K562 (cell line): ENCODE data around the gene SORCS1. TPM values are rescaled to one million over a fixed set of nuclear protein-coding genes. Genes with fewer than 3 reads are reported as not detected.

Source experiments
- CBX5 ChIP-seq: IDR thresholded peaks from 2 replicates; pipeline ENCODE4 v1.6.1; 2014; ENCODE audit warnings: low read depth, borderline replicate concordance
- DDX20 ChIP-seq: fragments of 450-650 bp; IDR thresholded peaks from 2 replicates; pipeline ENCODE4 v1.6.1; 2016; ENCODE audit warnings: missing genetic modification characterization, low read depth, mild to moderate bottlenecking, missing compliant biosample characterization, moderate library complexity
- EHMT2 ChIP-seq: fragments of 450-650 bp; IDR thresholded peaks from 2 replicates; pipeline ENCODE4 v1.6.1; 2018; ENCODE audit warnings: antibody characterized with exemption
- ETS1 ChIP-seq: conservative IDR thresholded peaks from 2 replicates; pipeline ENCODE4 v1.6.1; 2011; ENCODE audit warnings: low read depth, mild to moderate bottlenecking, low read length; ENCODE audit not compliant: control insufficient read depth
- FOXO4 ChIP-seq: fragments of 450-650 bp; formaldehyde crosslinking; IDR thresholded peaks from 2 replicates; pipeline ENCODE4 v1.4.0; 2020; ENCODE audit warnings: mild to moderate bottlenecking, moderate library complexity
- GATAD2B ChIP-seq: fragments of 450-650 bp; IDR thresholded peaks from 2 replicates; pipeline ENCODE4 v1.6.1; 2017; ENCODE audit warnings: mild to moderate bottlenecking, borderline replicate concordance
- JUND ChIP-seq, 2 experiments: IDR thresholded peaks; 2 replicates in 1 of 2; 3 replicates in 1 of 2; pipeline ENCODE4 v1.6.1; 2011; ENCODE audit warnings: borderline replicate concordance in 2 of 2, low read depth in 2 of 2, low read length in 2 of 2, improper control_type of control experiment in 1 of 2, missing biosample characterization in 1 of 2, missing genetic modification characterization in 1 of 2, missing genetic modification reagents in 1 of 2
- KDM2B ChIP-seq: fragments of 250-450 bp; sonication (Bioruptor Pico); IDR thresholded peaks from 2 replicates; pipeline ENCODE4 v1.8.0; 2021; ENCODE audit warnings: mild to moderate bottlenecking, moderate library complexity
- MITF ChIP-seq: IDR thresholded peaks from 2 replicates; pipeline ENCODE4 v1.6.1; 2014; ENCODE audit warnings: antibody characterized with exemption
- NCOA4 ChIP-seq: fragments of 450-650 bp; IDR thresholded peaks from 2 replicates; pipeline ENCODE4 v1.6.1; 2018; ENCODE audit warnings: mild to moderate bottlenecking; ENCODE audit not compliant: partially characterized antibody
- PHB ChIP-seq: fragments of 250-450 bp; sonication (Bioruptor Pico); IDR thresholded peaks from 2 replicates; pipeline ENCODE4 v1.5.0; 2021
- PHF20 ChIP-seq: fragments of 450-650 bp; IDR thresholded peaks from 2 replicates; pipeline ENCODE4 v1.6.1; 2018; ENCODE audit not compliant: partially characterized antibody
- SIRT6 ChIP-seq: IDR thresholded peaks from one replicate; pipeline ENCODE4 v1.6.1; 2012; ENCODE audit warnings: low read depth, mild to moderate bottlenecking, control low read depth, inconsistent platforms, low read length, moderate library complexity
- SRSF3 ChIP-seq: fragments of 200-400 bp; formaldehyde crosslinking; IDR thresholded peaks from 2 replicates; pipeline ENCODE4 v1.6.1; 2016; ENCODE audit warnings: mild to moderate bottlenecking, low read length, moderate library complexity; ENCODE audit not compliant: insufficient read depth
- STAT5B ChIP-seq: fragments of 250-450 bp; sonication (Bioruptor Pico); IDR thresholded peaks from 2 replicates; pipeline ENCODE4 v1.8.0; 2021; ENCODE audit warnings: mild to moderate bottlenecking, inconsistent platforms
- TBL1XR1 ChIP-seq, 2 experiments: IDR thresholded peaks; 2 replicates each; pipeline ENCODE4 v1.6.1; 2012; ENCODE audit warnings: improper control_type of control experiment in 2 of 2, low read length in 2 of 2, mild to moderate bottlenecking in 1 of 2
- VEZF1 ChIP-seq: fragments of 200-800 bp; sonication (Bioruptor generic); IDR thresholded peaks from 2 replicates; pipeline ENCODE4 v1.6.1; 2017; ENCODE audit warnings: missing genetic modification characterization, missing compliant biosample characterization
- ZC3H11A ChIP-seq: IDR thresholded peaks from 2 replicates; pipeline ENCODE4 v1.6.1; 2012; ENCODE audit warnings: low read depth, low read length, improper control_type of control experiment
- ZKSCAN8 ChIP-seq: fragments of 200-800 bp; sonication (Bioruptor generic); IDR thresholded peaks from 2 replicates; pipeline ENCODE4 v1.6.1; 2016; ENCODE audit warnings: missing genetic modification characterization, missing compliant biosample characterization
- ZNF146 ChIP-seq: IDR thresholded peaks from one replicate; pipeline ENCODE4 v1.6.1; 2018; ENCODE audit warnings: missing compliant biosample characterization; ENCODE audit not compliant: unreplicated experiment
- ZNF436 ChIP-seq: fragments of 250-450, 450-650 bp; sonication (Bioruptor Pico); formaldehyde crosslinking; IDR thresholded peaks from 2 replicates; pipeline ENCODE4 v1.7.0; 2020; ENCODE audit warnings: mild to moderate bottlenecking
- polyA plus RNA-seq, 8 experiments: library from polyadenylated mRNA; depleted of rRNA in 4 of 8; stranded (reverse) in 5 of 8; unstranded in 3 of 8; fragments of >200 nt; fragmentation: Nextera tagmentation in 2 of 8; fragmentation: Illumina TruSeq in 1 of 8; extraction: Ambion mirVana in 2 of 8; extraction: Trizol in 1 of 8; gene quantifications; 2 replicates each; pipeline versions ENCODE4 v1.2.1 to v1.2.3, GENCODE V29; 2011 to 2014; ENCODE audit warnings: inconsistent platforms in 1 of 8, missing spikeins in 1 of 8
- total RNA-seq, 7 experiments: library from RNA; depleted of rRNA in 6 of 7; stranded (reverse); fragments of >200 nt in 6 of 7; fragmentation: Illumina TruSeq in 2 of 7; extraction: Trizol in 2 of 7; gene quantifications; 2 replicates each; pipeline versions ENCODE4 v1.2.1 to v1.2.3, GENCODE V29; 2011 to 2021; ENCODE audit warnings: low replicate concordance in 1 of 7

The SORCS1 gene
- total and polyA plus RNA-seq, 9 of the 15 experiments (the other 6 are each of a cell fraction or from before 2014, with no cell fraction given): 1.5 to 3.9 (median 2.7) TPM

- TF ChIP-seq JUND (IDR thresholded peaks at IDR 0.05; ENCODE audit: borderline replicate concordance, low read depth, low read length) (peak; percentile 41; the same call in 1 of the 2 replicates), JUND (tag; IDR thresholded peaks at IDR 0.05; ENCODE audit: borderline replicate concordance, low read depth, low read length) (no peak; the same call in 2 of the 3 replicates), PHF20 (no peak), STAT5B (no peak), ZNF436 (CRISPR knock-in tag) (no peak), EHMT2 (no peak), MITF (no peak), SRSF3 (no peak), ETS1 (no peak), ZKSCAN8 (CRISPR knock-in tag) (no peak), PHB (no peak), NCOA4 (no peak), SIRT6 (no peak), CBX5 (no peak), VEZF1 (CRISPR knock-in tag) (no peak), TBL1XR1 (IDR thresholded peaks at IDR 0.05; ENCODE audit: low read length in 2 of 2) (no peak), ZNF146 (CRISPR knock-in tag) (no peak), DDX20 (tag) (no peak), GATAD2B (no peak), FOXO4 (no peak), KDM2B (CRISPR knock-in tag) (no peak), ZC3H11A (no peak)
- TF ChIP-seq, all 486 proteins: peak for 27
These were observed 168.0 kb downstream of the SORCS1 start (continued) for GRCh38 chr10:106996510-106996909.
